ENCODE measurements around the gene MYO1B.

- TF ChIP-seq POLR2A (IDR thresholded peaks at IDR 0.05) (no peak), CTCF (IDR thresholded peaks at IDR 0.05) (no peak)
Observed at GRCh38 chr2:191200910-191201309, 44.3 kb upstream of the MYO1B start.
